H9 (cell line): ENCODE measurements around the gene E2F1. TPM values are rescaled to one million over a fixed set of nuclear protein-coding genes. Genes with fewer than 3 reads are reported as not detected.

Source experiments
- DNase-seq: peaks from one replicate; pipeline ENCODE4 v3.0.0-alpha.2; 2017
- H2AFZ ChIP-seq: one replicate; pipeline ENCODE4 v1.6.1; 2013; ENCODE audit warnings: mild to moderate bottlenecking, low read length, control low read depth, moderate library complexity
- H2AK5ac ChIP-seq: 2 replicates; pipeline ENCODE4 v1.6.1; 2013; ENCODE audit warnings: low read length, control low read depth, mixed read lengths; ENCODE audit not compliant: insufficient read length
- H2BK120ac ChIP-seq: one replicate; pipeline ENCODE4 v1.6.1; 2013; ENCODE audit warnings: low read depth, mild to moderate bottlenecking, low read length, control low read depth, inconsistent platforms; ENCODE audit not compliant: poor library complexity, severe bottlenecking
- H2BK12ac ChIP-seq: 2 replicates; pipeline ENCODE4 v1.6.1; 2013; ENCODE audit warnings: low read length, control low read depth, mixed read lengths, low read depth; ENCODE audit not compliant: insufficient read length
- H2BK15ac ChIP-seq: 2 replicates; pipeline ENCODE4 v1.6.1; 2013; ENCODE audit warnings: low read depth, low read length, control low read depth
- H2BK20ac ChIP-seq: one replicate; pipeline ENCODE4 v1.6.1; 2013; ENCODE audit warnings: low read depth, mild to moderate bottlenecking, low read length, control low read depth, inconsistent platforms; ENCODE audit not compliant: poor library complexity, severe bottlenecking
- H2BK5ac ChIP-seq: 2 replicates; pipeline ENCODE4 v1.6.1; 2013; ENCODE audit warnings: low read length, control low read depth, mixed read lengths; ENCODE audit not compliant: insufficient read length
- H3K14ac ChIP-seq: 2 replicates; pipeline ENCODE4 v1.6.1; 2013; ENCODE audit warnings: low read length, control low read depth; ENCODE audit not compliant: insufficient read depth
- H3K18ac ChIP-seq: 2 replicates; pipeline ENCODE4 v1.6.1; 2013; ENCODE audit warnings: low read depth, mild to moderate bottlenecking, mixed read lengths, low read length, control low read depth; ENCODE audit not compliant: insufficient read length
- H3K23ac ChIP-seq: 2 replicates; pipeline ENCODE4 v1.6.1; 2013; ENCODE audit warnings: low read length, control low read depth, mixed read lengths, low read depth; ENCODE audit not compliant: insufficient read length
- H3K23me2 ChIP-seq: 2 replicates; pipeline ENCODE4 v1.6.1; 2013; ENCODE audit warnings: low read depth, mild to moderate bottlenecking, mixed read lengths, low read length, control low read depth; ENCODE audit not compliant: insufficient read length, poor library complexity, severe bottlenecking
- H3K27ac ChIP-seq: 2 replicates; pipeline ENCODE4 v1.5.1; 2013; ENCODE audit warnings: low read length, control low read depth, mixed read lengths, low read depth; ENCODE audit not compliant: insufficient read length
- H3K27me3 ChIP-seq: 2 replicates; pipeline ENCODE4 v1.6.1; 2013; ENCODE audit warnings: low read length, control low read depth, inconsistent platforms; ENCODE audit not compliant: insufficient read depth
- H3K4ac ChIP-seq: 2 replicates; pipeline ENCODE4 v1.6.1; 2013; ENCODE audit warnings: low read depth, mild to moderate bottlenecking, control low read depth, inconsistent platforms, low read length, moderate library complexity
- H3K4me1 ChIP-seq: 2 replicates; pipeline ENCODE4 v1.6.1; 2013; ENCODE audit warnings: low read length, control low read depth, inconsistent platforms; ENCODE audit not compliant: insufficient read depth
- H3K4me2 ChIP-seq: 2 replicates; pipeline ENCODE4 v1.6.1; 2013; ENCODE audit warnings: low read length, control low read depth, mixed read lengths; ENCODE audit not compliant: insufficient read length, insufficient read depth
- H3K56ac ChIP-seq: 2 replicates; pipeline ENCODE4 v1.6.1; 2013; ENCODE audit warnings: low read depth, mild to moderate bottlenecking, mixed read lengths, low read length, control low read depth; ENCODE audit not compliant: insufficient read length
- H3K79me1 ChIP-seq: 2 replicates; pipeline ENCODE4 v1.6.1; 2013; ENCODE audit warnings: low read depth, mild to moderate bottlenecking, moderate library complexity, low read length, control low read depth, inconsistent platforms; ENCODE audit not compliant: insufficient read depth, poor library complexity, severe bottlenecking
- H3K79me2 ChIP-seq: 2 replicates; pipeline ENCODE4 v1.6.1; 2013; ENCODE audit warnings: low read length, control low read depth, inconsistent platforms; ENCODE audit not compliant: insufficient read depth
- H3K9ac ChIP-seq: 2 replicates; pipeline ENCODE4 v1.6.1; 2013; ENCODE audit warnings: low read length, control low read depth, mixed read lengths; ENCODE audit not compliant: insufficient read length; ENCODE audit errors: extremely low read depth
- H3K9me3 ChIP-seq: one replicate; pipeline ENCODE4 v1.6.1; 2013; ENCODE audit warnings: low read depth, low read length, inconsistent platforms; ENCODE audit not compliant: control insufficient read depth
- H3T11ph ChIP-seq: one replicate; pipeline ENCODE4 v1.6.1; 2013; ENCODE audit warnings: mild to moderate bottlenecking, low read length, control low read depth, inconsistent platforms
- H4K20me1 ChIP-seq: one replicate; pipeline ENCODE4 v1.6.1; 2013; ENCODE audit not compliant: control insufficient read depth, insufficient read length, insufficient read depth
- H4K5ac ChIP-seq: 2 replicates; pipeline ENCODE4 v1.6.1; 2013; ENCODE audit warnings: low read depth, mild to moderate bottlenecking, mixed read lengths, low read length, control low read depth; ENCODE audit not compliant: insufficient read length
- H4K8ac ChIP-seq: replicated peaks from 2 replicates; pipeline ENCODE4 v1.6.1; 2013; ENCODE audit warnings: low read length, control low read depth, mixed read lengths, low read depth; ENCODE audit not compliant: insufficient read length
- H4K91ac ChIP-seq: 2 replicates; pipeline ENCODE4 v1.6.1; 2013; ENCODE audit warnings: low read depth, mild to moderate bottlenecking, moderate library complexity, mixed read lengths, low read length, control low read depth; ENCODE audit not compliant: insufficient read length
- H3K27ac Mint-ChIP-seq, 3 experiments: 2 replicates in 2 of 3; 3 replicates in 1 of 3; pipeline ENCODE4 v1.8.0; 2020 to 2021; ENCODE audit warnings: mixed read lengths in 3 of 3, mild to moderate bottlenecking in 1 of 3, moderate library complexity in 1 of 3
- H3K27me3 Mint-ChIP-seq: 2 replicates; pipeline ENCODE4 v1.8.0; 2021; ENCODE audit warnings: low read depth, mild to moderate bottlenecking, moderate library complexity, mixed read lengths
- H3K36me3 Mint-ChIP-seq, 3 experiments: 2 replicates in 2 of 3; 3 replicates in 1 of 3; pipeline ENCODE4 v1.8.0; 2020 to 2021; ENCODE audit warnings: low read depth in 3 of 3, mixed read lengths in 3 of 3; ENCODE audit not compliant: insufficient read depth in 1 of 3
- H3K4me1 Mint-ChIP-seq, 2 experiments: 2 replicates each; pipeline ENCODE4 v1.8.0; 2020; ENCODE audit warnings: mixed read lengths in 2 of 2
- H3K4me3 Mint-ChIP-seq, 2 experiments: 2 replicates in 1 of 2; 3 replicates in 1 of 2; pipeline ENCODE4 v1.8.0; 2020 to 2021; ENCODE audit warnings: mild to moderate bottlenecking in 2 of 2, mixed read lengths in 2 of 2, moderate library complexity in 1 of 2
- H3K9me3 Mint-ChIP-seq, 2 experiments: 2 replicates in 1 of 2; 3 replicates in 1 of 2; pipeline ENCODE4 v1.8.0; 2020; ENCODE audit warnings: mild to moderate bottlenecking in 2 of 2, mixed read lengths in 2 of 2, moderate library complexity in 1 of 2
- WGBS: extraction: QIAGEN DNeasy Blood & Tissue Kit; methylation state at CpG from one replicate; pipeline ENCODE4 v1.1.7; 2013; ENCODE audit warnings: missing lambda C conversion rate, low lambda C conversion rate, mixed read lengths; ENCODE audit not compliant: insufficient read length; ENCODE audit errors: extremely low coverage; 5-methylcytosine and 5-hydroxymethylcytosine counted together
- total RNA-seq: library from RNA; stranded (reverse); gene quantifications from 2 replicates; pipeline ENCODE4 v1.2.1, GENCODE V29; 2021
- TF ChIP-seq, protein P1 (sequence below): fragments of 200-600 bp; sonication (generic); conservative IDR thresholded peaks from 3 replicates; pipeline ENCODE4 v1.8.0; 2021; ENCODE audit warnings: antibody characterized with exemption, mild to moderate bottlenecking

Gene E2F1
- total RNA-seq, 1 experiment from 2014 or later, result 58.7 TPM

DNA sequence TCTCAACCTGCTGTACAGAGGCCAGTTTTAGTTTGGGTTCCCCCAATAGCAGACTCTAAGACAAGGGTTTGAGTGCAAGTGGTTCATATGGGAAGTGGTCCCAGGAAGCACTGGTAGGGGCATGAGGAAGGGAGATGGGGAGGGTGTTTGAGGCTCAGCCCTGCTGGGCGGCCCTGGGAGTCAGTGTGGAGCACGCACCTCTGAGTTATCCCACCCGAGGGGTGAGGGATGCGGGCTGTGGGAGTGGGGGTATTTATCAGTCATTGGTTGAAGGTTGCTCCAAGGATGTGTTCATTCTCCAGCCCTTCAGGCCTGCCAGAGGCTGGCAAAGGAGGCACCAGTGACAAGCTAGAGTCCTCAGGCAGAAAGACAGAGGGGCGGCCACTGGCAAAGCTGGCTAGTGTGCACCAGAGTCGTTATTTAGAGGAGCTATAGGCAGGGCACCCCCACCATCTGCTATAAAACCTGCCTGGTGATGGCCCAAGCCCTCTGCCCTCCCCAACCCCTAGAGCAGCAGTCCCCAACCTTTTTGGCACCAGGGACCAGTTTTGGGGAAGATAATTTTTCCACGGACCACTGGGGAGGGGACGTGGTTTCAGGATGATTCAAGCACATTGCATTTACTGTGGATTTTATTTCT lies 17.4 kb upstream of the E2F1 start:
- Histone ChIP-seq H4K8ac (no peak overlapping the region), H3K4me1 (no peaks in the 10 kb centered on the region), H3K4me2 (no peak overlapping the region), H2BK20ac (no peak overlapping the region), H3K9me3 (no peaks in the 10 kb centered on the region), H3K27me3 (no peaks in the 10 kb centered on the region), H3K23me2 (no peaks in the 10 kb centered on the region), H3K27ac (no peak overlapping the region), H2BK12ac (no peak overlapping the region), H4K5ac (no peak overlapping the region), H2BK15ac (no peak overlapping the region), H3T11ph (no peak overlapping the region), H4K20me1 (no peaks in the 10 kb centered on the region), H3K4ac (no peak overlapping the region), H3K79me2 (no peaks in the 10 kb centered on the region), H3K18ac (no peak overlapping the region), H3K79me1 (no peaks in the 10 kb centered on the region), H2BK120ac (no peak overlapping the region), H3K9ac (no peak overlapping the region), H4K91ac (no peak overlapping the region), H3K23ac (no peak overlapping the region), H2BK5ac (no peak overlapping the region), H2AFZ (no peak overlapping the region), H3K14ac (no peak overlapping the region), H3K56ac (no peak overlapping the region), H2AK5ac (no peak overlapping the region)
- Mint-ChIP-seq H3K27ac (no peak overlapping the region), H3K36me3 (peaks cover 8 to 20% (median 9%) of the 10 kb centered on the region in 3 experiments; a peak in 6 of 7 replicates), H3K4me3 (no peak overlapping the region), H3K27me3 (peaks cover 9% of the 10 kb centered on the region; the same call in 1 of the 2 replicates), H3K9me3 (peaks cover 20 to 25% of the 10 kb centered on the region in 2 experiments), H3K4me1 (no peaks in the 10 kb centered on the region)
- DNase-seq, result no peak
- WGBS, result no CpG with 5 or more reads among the region's 8 CpGs
- TF ChIP-seq, protein P1, sequence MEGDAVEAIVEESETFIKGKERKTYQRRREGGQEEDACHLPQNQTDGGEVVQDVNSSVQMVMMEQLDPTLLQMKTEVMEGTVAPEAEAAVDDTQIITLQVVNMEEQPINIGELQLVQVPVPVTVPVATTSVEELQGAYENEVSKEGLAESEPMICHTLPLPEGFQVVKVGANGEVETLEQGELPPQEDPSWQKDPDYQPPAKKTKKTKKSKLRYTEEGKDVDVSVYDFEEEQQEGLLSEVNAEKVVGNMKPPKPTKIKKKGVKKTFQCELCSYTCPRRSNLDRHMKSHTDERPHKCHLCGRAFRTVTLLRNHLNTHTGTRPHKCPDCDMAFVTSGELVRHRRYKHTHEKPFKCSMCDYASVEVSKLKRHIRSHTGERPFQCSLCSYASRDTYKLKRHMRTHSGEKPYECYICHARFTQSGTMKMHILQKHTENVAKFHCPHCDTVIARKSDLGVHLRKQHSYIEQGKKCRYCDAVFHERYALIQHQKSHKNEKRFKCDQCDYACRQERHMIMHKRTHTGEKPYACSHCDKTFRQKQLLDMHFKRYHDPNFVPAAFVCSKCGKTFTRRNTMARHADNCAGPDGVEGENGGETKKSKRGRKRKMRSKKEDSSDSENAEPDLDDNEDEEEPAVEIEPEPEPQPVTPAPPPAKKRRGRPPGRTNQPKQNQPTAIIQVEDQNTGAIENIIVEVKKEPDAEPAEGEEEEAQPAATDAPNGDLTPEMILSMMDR, result no peak
